ENCODE data around the gene AGPAT4. TPM values are rescaled to one million over a fixed set of nuclear protein-coding genes. Genes with fewer than 3 reads are reported as not detected.

AGPAT4 gene
- total RNA-seq, 1 donor from 2014 or later = 23.7 TPM

DNA sequence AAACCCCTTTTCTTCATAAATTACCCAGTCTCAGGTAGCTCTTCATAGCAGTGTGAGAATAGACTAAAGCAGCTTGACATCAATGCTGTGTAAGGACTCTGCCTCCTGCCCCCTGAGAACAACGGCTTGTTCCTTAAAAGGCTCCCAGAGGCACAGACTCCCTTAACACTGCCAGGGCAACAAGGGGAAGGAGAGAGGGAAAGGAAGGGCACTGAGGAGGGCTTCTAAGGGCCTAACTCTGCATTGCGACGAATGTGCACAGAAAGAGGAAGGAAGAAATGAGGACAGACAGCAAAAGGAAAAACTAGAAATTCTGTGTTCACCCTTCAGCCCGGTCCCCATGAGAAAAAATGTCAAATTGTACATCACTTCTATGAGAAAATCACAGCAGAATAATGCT is 74.0 kb downstream of the AGPAT4 start:
- TF ChIP-seq, protein P1, sequence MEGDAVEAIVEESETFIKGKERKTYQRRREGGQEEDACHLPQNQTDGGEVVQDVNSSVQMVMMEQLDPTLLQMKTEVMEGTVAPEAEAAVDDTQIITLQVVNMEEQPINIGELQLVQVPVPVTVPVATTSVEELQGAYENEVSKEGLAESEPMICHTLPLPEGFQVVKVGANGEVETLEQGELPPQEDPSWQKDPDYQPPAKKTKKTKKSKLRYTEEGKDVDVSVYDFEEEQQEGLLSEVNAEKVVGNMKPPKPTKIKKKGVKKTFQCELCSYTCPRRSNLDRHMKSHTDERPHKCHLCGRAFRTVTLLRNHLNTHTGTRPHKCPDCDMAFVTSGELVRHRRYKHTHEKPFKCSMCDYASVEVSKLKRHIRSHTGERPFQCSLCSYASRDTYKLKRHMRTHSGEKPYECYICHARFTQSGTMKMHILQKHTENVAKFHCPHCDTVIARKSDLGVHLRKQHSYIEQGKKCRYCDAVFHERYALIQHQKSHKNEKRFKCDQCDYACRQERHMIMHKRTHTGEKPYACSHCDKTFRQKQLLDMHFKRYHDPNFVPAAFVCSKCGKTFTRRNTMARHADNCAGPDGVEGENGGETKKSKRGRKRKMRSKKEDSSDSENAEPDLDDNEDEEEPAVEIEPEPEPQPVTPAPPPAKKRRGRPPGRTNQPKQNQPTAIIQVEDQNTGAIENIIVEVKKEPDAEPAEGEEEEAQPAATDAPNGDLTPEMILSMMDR (IDR thresholded peaks at IDR 0.05; ENCODE audit: unreplicated experiment) = no peak
- DNase-seq (ENCODE audit: low spot score in 2 of 2, unreplicated experiment in 2 of 2) = no peak
- no peaks in the 10 kb centered on the region for H3K27me3 Mint-ChIP-seq (ENCODE audit: low read depth)
- no peak overlapping the region for H3K4me3 Mint-ChIP-seq
- H3K9me3 Mint-ChIP-seq = no peaks in the 10 kb centered on the region
- peaks cover 6% of the 10 kb centered on the region for H3K4me1 Mint-ChIP-seq
- H3K36me3 Mint-ChIP-seq = peaks cover 3% of the 10 kb centered on the region
- no peak overlapping the region for H3K27ac Mint-ChIP-seq

DNA sequence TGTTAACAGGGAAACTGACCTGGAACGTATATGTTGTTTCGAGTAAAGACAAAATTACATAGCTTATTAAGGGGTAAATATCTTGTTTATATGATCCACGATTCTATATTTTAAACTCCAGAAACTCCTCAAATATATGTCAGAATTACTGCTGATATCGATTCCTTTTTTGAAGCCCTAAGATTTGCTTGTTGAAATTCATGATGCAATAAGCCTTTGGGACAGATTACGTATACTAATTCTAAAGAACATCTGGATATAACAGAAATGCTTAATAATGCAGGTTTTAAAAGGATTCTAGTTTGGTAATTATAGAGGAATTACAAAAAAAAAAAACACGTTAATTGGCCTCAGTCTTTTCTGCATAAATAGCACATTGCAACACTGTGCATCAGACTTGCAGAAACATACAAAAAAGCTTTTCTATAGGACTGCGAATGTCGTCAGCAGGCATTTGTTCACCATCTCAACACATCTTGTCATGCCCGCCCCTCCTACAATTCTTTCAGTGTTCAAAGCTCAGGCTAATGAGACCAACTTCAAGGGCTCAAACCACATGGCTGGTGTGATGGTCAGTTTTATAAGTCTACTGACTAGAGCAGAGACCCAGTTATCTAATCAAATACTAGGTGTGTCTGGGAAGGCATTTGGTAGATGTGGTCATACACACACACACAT is 74.9 kb downstream of the AGPAT4 start:
- Mint-ChIP-seq H3K4me3 (no peak overlapping the region), H3K4me1 (peaks cover 6% of the 10 kb centered on the region), H3K36me3 (peaks cover 3% of the 10 kb centered on the region), H3K9me3 (no peaks in the 10 kb centered on the region), H3K27me3 (ENCODE audit: low read depth) (no peaks in the 10 kb centered on the region), H3K27ac (no peak overlapping the region)
- TF ChIP-seq, protein P1 (IDR thresholded peaks at IDR 0.05; ENCODE audit: unreplicated experiment) = no peak
- no peak for DNase-seq (ENCODE audit: low spot score in 2 of 2, unreplicated experiment in 2 of 2)

DNA sequence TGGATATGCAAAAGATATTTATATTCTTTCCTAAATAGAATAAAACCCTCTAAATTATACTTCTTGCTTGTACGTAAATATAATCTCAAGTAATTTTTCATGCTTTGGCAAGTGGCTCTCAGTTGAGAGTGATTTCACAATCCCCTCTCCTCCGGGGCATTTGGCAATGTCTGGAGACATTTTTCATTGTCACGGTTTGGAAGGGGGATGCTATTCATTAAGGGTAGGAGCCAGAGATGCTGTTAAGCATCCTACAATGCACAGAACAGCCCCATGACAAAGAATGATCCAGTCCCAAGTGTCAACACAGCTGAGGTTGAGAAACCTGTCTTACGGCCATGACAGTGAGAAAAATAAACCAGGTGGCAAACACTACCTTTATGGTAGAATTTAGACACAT is 75.7 kb downstream of the AGPAT4 start:
- Mint-ChIP-seq H3K27me3 (ENCODE audit: low read depth) (no peaks in the 10 kb centered on the region), H3K9me3 (peaks cover under 1% of the 10 kb centered on the region), H3K36me3 (peaks cover 4% of the 10 kb centered on the region), H3K27ac (no peak overlapping the region), H3K4me1 (peaks cover 3% of the 10 kb centered on the region), H3K4me3 (no peak overlapping the region)
- TF ChIP-seq, protein P1 (IDR thresholded peaks at IDR 0.05; ENCODE audit: unreplicated experiment) = no peak
- no peak for DNase-seq (ENCODE audit: low spot score in 2 of 2, unreplicated experiment in 2 of 2)

DNA sequence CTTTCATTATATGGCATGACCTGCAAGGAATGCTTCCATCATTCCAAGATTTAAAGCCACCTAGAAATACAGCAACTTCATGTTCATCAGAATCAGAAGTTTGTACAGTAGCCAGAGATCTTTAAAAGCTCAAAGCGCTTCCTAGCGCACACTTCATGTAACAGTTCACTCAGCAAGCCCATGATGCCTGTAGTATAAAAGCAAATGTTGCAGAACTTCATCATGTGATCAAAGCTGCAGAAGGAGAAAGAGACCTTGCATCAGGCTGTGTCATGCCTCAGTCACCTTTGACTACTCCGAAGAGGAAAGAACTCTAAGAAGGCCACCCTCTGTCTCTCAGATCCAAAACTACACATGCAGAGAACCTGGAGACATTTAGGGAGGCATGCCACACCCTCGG is 78.5 kb downstream of the AGPAT4 start:
- H3K27me3 Mint-ChIP-seq (ENCODE audit: low read depth) = no peaks in the 10 kb centered on the region
- TF ChIP-seq, protein P1 (IDR thresholded peaks at IDR 0.05; ENCODE audit: unreplicated experiment) = no peak
- no peak overlapping the region for H3K4me3 Mint-ChIP-seq
- H3K36me3 Mint-ChIP-seq = peaks cover 10% of the 10 kb centered on the region
- no peak for DNase-seq (ENCODE audit: low spot score in 2 of 2, unreplicated experiment in 2 of 2)
- peaks cover 10% of the 10 kb centered on the region for H3K9me3 Mint-ChIP-seq
- no peak overlapping the region for H3K27ac Mint-ChIP-seq
- H3K4me1 Mint-ChIP-seq = peaks cover 3% of the 10 kb centered on the region

DNA sequence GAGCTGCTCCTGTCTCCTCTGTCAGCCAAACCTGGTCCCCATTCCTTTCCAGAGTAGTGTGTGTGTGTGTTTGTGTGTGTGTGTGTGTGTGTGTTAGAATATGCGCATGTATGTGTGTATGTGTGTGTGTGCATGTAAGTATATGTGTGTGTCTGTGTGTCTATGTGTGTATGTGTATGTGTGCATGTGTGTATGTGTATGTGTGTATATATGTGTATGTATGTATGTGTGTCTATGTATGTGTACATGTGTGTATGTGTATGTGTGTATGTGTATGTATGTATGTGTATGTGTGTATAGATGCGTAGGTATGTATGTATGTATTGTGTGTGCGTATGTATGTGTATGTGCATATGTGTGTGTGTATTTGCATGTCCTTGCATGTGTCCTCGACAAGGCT is 79.5 kb downstream of the AGPAT4 start:
- Mint-ChIP-seq H3K27ac (no peak overlapping the region), H3K4me1 (peaks cover 3% of the 10 kb centered on the region), H3K36me3 (peaks cover 12% of the 10 kb centered on the region), H3K9me3 (peaks cover 10% of the 10 kb centered on the region), H3K27me3 (ENCODE audit: low read depth) (no peaks in the 10 kb centered on the region), H3K4me3 (no peak overlapping the region)
- TF ChIP-seq, protein P1 (IDR thresholded peaks at IDR 0.05; ENCODE audit: unreplicated experiment) = no peak
- no peak for DNase-seq (ENCODE audit: low spot score in 2 of 2, unreplicated experiment in 2 of 2)
